Hepatocyte (in vitro differentiated cells): Measurements from ENCODE around the gene RBM47. TPM values are rescaled to one million over a fixed set of nuclear protein-coding genes. Genes with fewer than 3 reads are reported as not detected.

Source experiments
- DNase-seq: peaks from one replicate; pipeline ENCODE4 v3.0.0-alpha.2; 2016; ENCODE audit warnings: low spot score
- H2AFZ ChIP-seq: fragments of 200-600 bp; sonication (generic); 2 replicates; pipeline ENCODE4 v1.6.0; 2016; ENCODE audit warnings: antibody characterized with exemption, mild to moderate bottlenecking
- H3K27ac ChIP-seq: fragments of 200-600 bp; sonication (generic); 2 replicates; pipeline ENCODE4 v1.5.1; 2016; ENCODE audit warnings: mild to moderate bottlenecking
- H3K27me3 ChIP-seq: fragments of 200-600 bp; sonication (generic); 2 replicates; pipeline ENCODE4 v1.6.1; 2016
- H3K36me3 ChIP-seq: fragments of 200-600 bp; sonication (generic); replicated peaks from 2 replicates; pipeline ENCODE4 v1.5.1; 2016; ENCODE audit warnings: low read depth; ENCODE audit not compliant: insufficient read depth
- H3K4me1 ChIP-seq: fragments of 200-600 bp; sonication (generic); 2 replicates; pipeline ENCODE4 v1.5.1; 2016; ENCODE audit warnings: mild to moderate bottlenecking, moderate library complexity; ENCODE audit not compliant: insufficient read depth
- H3K4me2 ChIP-seq: fragments of 200-600 bp; sonication (generic); 2 replicates; pipeline ENCODE4 v1.6.0; 2016
- H3K4me3 ChIP-seq: fragments of 200-600 bp; sonication (generic); 2 replicates; pipeline ENCODE4 v1.5.1; 2016; ENCODE audit warnings: mild to moderate bottlenecking
- H3K79me2 ChIP-seq: fragments of 200-600 bp; sonication (generic); 2 replicates; pipeline ENCODE4 v1.6.0; 2017; ENCODE audit warnings: mild to moderate bottlenecking
- H3K9me2 ChIP-seq: fragments of 200-600 bp; sonication (generic); replicated peaks from 2 replicates; pipeline ENCODE4 v1.6.0; 2017; ENCODE audit warnings: mild to moderate bottlenecking; ENCODE audit not compliant: insufficient read depth
- H3K9me3 ChIP-seq: fragments of 200-600 bp; sonication (generic); 2 replicates; pipeline ENCODE4 v1.5.1; 2016; ENCODE audit warnings: low read depth, mild to moderate bottlenecking
- H4K20me1 ChIP-seq: fragments of 200-600 bp; sonication (generic); 2 replicates; pipeline ENCODE4 v1.6.0; 2016; ENCODE audit warnings: mild to moderate bottlenecking; ENCODE audit not compliant: insufficient read depth, poor library complexity, severe bottlenecking
- EZH2 ChIP-seq: fragments of 200-600 bp; sonication (generic); IDR thresholded peaks from 2 replicates; pipeline ENCODE4 v1.6.1; 2016; ENCODE audit warnings: antibody characterized with exemption, mild to moderate bottlenecking, borderline replicate concordance
- EZH2phosphoT487 ChIP-seq: fragments of 200-600 bp; sonication (generic); IDR thresholded peaks from one replicate; pipeline ENCODE4 v1.6.1; 2018; ENCODE audit warnings: antibody characterized with exemption, mild to moderate bottlenecking, low read depth, moderate library complexity; ENCODE audit not compliant: unreplicated experiment, severe bottlenecking
- WGBS: methylation state at CpG from one replicate; pipeline ENCODE4 v1.1.6; 2016; ENCODE audit warnings: low lambda C conversion rate; ENCODE audit errors: missing lambda C conversion rate; 5-methylcytosine and 5-hydroxymethylcytosine counted together
- polyA plus RNA-seq: library from polyadenylated mRNA; unstranded; fragments of >200 nt; fragmentation: Nextera tagmentation; extraction: Ambion mirVana; gene quantifications from 2 replicates; pipeline ENCODE4 v1.2.1, GENCODE V29; 2016
- total RNA-seq: library from RNA; depleted of rRNA; stranded (reverse); fragments of >200 nt; gene quantifications from 2 replicates; pipeline ENCODE4 v1.2.3, GENCODE V29; 2014
- TF ChIP-seq, protein P1 (sequence below): fragments of 200-600 bp; sonication (generic); IDR thresholded peaks from 2 replicates; pipeline ENCODE4 v1.5.1; 2016; ENCODE audit warnings: antibody characterized with exemption, mild to moderate bottlenecking; ENCODE audit not compliant: poor library complexity

The RBM47 gene
- total and polyA plus RNA-seq, 2 experiments from 2014 or later = 49.8 to 137 TPM

DNA sequence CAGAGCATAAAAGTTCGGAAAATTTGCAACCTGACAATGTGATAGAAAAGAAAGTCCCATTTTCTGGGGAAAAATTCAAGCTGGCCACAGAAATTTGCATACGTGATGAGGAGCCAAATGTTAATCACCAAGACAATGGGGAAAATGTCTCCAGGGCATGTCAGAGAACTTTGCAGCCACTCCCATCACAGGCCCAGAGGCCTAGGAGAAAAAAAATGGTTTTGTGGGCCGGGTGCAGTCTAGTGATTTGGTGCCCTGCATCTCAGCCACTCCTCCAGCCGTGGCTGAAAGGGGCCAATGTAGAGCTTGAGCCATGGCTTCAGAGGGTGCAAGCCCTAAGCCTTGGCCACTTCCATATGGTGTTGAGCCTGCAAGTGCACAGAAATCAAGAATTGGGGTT, 223.3 kb downstream of the RBM47 start:
- H3K4me1 ChIP-seq = peaks cover 32% of the 10 kb centered on the region
- H3K27me3 ChIP-seq = no peaks in the 10 kb centered on the region
- H3K79me2 ChIP-seq = no peaks in the 10 kb centered on the region
- H3K9me3 ChIP-seq = no peaks in the 10 kb centered on the region
- no peak overlapping the region for H3K4me2 ChIP-seq
- H3K9me2 ChIP-seq = no peaks in the 10 kb centered on the region
- H3K4me3 ChIP-seq = no peak overlapping the region
- H2AFZ ChIP-seq = no peak overlapping the region
- no peaks in the 10 kb centered on the region for H4K20me1 ChIP-seq
- no peak for DNase-seq
- H3K36me3 ChIP-seq = no peaks in the 10 kb centered on the region
- TF ChIP-seq EZH2phosphoT487 (no peak), EZH2 (no peak)
- TF ChIP-seq, protein P1, sequence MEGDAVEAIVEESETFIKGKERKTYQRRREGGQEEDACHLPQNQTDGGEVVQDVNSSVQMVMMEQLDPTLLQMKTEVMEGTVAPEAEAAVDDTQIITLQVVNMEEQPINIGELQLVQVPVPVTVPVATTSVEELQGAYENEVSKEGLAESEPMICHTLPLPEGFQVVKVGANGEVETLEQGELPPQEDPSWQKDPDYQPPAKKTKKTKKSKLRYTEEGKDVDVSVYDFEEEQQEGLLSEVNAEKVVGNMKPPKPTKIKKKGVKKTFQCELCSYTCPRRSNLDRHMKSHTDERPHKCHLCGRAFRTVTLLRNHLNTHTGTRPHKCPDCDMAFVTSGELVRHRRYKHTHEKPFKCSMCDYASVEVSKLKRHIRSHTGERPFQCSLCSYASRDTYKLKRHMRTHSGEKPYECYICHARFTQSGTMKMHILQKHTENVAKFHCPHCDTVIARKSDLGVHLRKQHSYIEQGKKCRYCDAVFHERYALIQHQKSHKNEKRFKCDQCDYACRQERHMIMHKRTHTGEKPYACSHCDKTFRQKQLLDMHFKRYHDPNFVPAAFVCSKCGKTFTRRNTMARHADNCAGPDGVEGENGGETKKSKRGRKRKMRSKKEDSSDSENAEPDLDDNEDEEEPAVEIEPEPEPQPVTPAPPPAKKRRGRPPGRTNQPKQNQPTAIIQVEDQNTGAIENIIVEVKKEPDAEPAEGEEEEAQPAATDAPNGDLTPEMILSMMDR = no peak
- 96% methylated on average over 4 of the region's 4 CpGs for WGBS
- H3K27ac ChIP-seq = peak overlapping the region; percentile 95

DNA sequence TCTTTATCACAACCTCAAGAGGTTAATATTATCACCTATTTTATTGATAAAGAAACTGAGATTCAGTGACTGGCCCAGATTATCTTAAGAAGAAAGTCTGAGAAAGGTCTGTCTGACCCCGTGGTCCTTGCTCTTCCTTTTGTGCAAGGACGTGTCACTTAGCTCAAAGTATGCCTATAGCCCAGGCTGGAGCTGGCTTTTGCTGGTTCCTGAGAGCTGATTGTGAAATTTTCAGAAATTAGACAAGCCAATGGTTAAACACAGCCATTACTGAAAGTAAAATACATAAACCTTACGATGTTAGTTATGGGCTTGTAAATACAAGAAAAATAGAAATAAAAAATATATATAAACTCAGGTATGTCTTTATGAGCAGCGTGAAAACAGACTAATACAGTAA, 224.5 kb downstream of the RBM47 start:
- Histone ChIP-seq H3K27ac (peak overlapping the region; percentile 95), H2AFZ (no peak overlapping the region), H3K36me3 (no peaks in the 10 kb centered on the region), H3K4me3 (no peak overlapping the region), H3K9me3 (no peaks in the 10 kb centered on the region), H3K4me1 (peaks cover 32% of the 10 kb centered on the region), H4K20me1 (no peaks in the 10 kb centered on the region), H3K27me3 (no peaks in the 10 kb centered on the region), H3K4me2 (peak overlapping the region; percentile 46), H3K79me2 (no peaks in the 10 kb centered on the region), H3K9me2 (no peaks in the 10 kb centered on the region)
- 68% methylated on average over 4 of the region's 4 CpGs for WGBS
- DNase-seq = peak; percentile 47
- no peak for TF ChIP-seq EZH2phosphoT487
- no peak for TF ChIP-seq EZH2
- TF ChIP-seq, protein P1 = no peak

DNA sequence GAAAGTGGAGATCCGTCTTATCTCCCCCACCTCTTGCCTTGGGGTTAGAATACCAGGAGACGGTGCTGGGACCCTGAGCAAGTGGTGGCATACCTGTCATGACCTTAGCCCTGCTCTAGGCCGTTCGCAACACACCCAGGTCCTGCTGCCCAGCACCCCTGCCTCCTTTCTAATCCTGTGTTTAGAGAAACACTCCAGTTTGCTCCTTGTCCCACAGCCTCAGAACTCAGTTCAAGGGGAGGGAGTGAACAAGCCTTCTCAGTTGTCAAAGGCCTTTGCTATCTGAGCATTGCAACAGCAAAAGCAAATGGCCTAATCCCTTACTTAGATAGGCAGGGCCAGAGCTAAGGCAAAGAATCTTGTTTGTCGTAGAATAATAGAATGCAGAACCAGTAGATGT, 226.6 kb downstream of the RBM47 start:
- H3K4me3 ChIP-seq = no peak overlapping the region
- H2AFZ ChIP-seq = no peak overlapping the region
- H3K36me3 ChIP-seq = no peaks in the 10 kb centered on the region
- peak overlapping the region; percentile 95 for H3K27ac ChIP-seq
- H3K79me2 ChIP-seq = no peaks in the 10 kb centered on the region
- peaks cover 32% of the 10 kb centered on the region for H3K4me1 ChIP-seq
- H4K20me1 ChIP-seq = no peaks in the 10 kb centered on the region
- H3K9me3 ChIP-seq = no peaks in the 10 kb centered on the region
- peak overlapping the region; percentile 30 for H3K4me2 ChIP-seq
- 46% methylated on average over 5 of the region's 5 CpGs for WGBS
- no peaks in the 10 kb centered on the region for H3K27me3 ChIP-seq
- no peaks in the 10 kb centered on the region for H3K9me2 ChIP-seq
- TF ChIP-seq EZH2 = no peak
- no peak for TF ChIP-seq EZH2phosphoT487
- TF ChIP-seq, protein P1 = no peak
- peak; percentile 68 for DNase-seq

DNA sequence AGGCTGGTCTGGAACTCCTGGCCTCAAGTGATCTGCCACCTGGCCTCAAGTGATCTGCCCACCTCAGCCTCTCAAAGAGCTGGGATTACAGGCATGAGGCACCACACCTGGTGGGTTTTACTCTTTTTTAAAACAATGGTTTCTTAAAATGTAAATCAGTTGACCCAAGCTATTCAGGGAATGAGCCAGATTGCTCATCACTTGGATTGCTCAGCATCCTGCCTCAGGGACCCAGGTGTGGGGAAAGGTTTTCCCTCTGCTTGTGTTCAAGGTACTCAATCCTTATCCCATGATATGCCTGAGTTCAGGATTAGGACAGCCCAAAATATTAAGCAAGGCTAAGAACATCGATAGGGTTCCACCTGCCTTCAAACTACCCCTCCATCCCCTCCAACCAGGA, 227.1 kb downstream of the RBM47 start:
- peak overlapping the region; percentile 95 for H3K27ac ChIP-seq
- no peaks in the 10 kb centered on the region for H4K20me1 ChIP-seq
- TF ChIP-seq, protein P1 = no peak
- TF ChIP-seq EZH2phosphoT487 = no peak
- TF ChIP-seq EZH2 = no peak
- no peak overlapping the region for H2AFZ ChIP-seq
- H3K4me2 ChIP-seq = peak overlapping the region; percentile 16
- H3K9me3 ChIP-seq = no peaks in the 10 kb centered on the region
- no peaks in the 10 kb centered on the region for H3K9me2 ChIP-seq
- DNase-seq = no peak
- 72% methylated on average over 1 of the region's 1 CpG for whole genome bisulfite sequencing
- H3K27me3 ChIP-seq = no peaks in the 10 kb centered on the region
- no peaks in the 10 kb centered on the region for H3K79me2 ChIP-seq
- no peaks in the 10 kb centered on the region for H3K36me3 ChIP-seq
- H3K4me3 ChIP-seq = no peak overlapping the region
- peaks cover 32% of the 10 kb centered on the region for H3K4me1 ChIP-seq
